CD4-positive, alpha-beta T cell (primary cell): ENCODE results near the gene RAB40C. TPM values are rescaled to one million over a fixed set of nuclear protein-coding genes. Genes with fewer than 3 reads are reported as not detected.
A peak's percentile ranks its signal among the peaks of the same experiment; 100 is the strongest.

Experiments used
- ATAC-seq: fragments of 200-7000 bp; cut with Tn5 transposase; one replicate; pipeline ENCODE4 v1.10.0; 2022; ENCODE audit warnings: mild to moderate bottlenecking; ENCODE audit not compliant: poor library complexity
- CTCF ChIA-PET: fragments of 350-600 bp; sonication (Branson Sonifier 250); formaldehyde crosslinking; loops from one replicate; lab custom pipeline; 2021; ENCODE audit warnings: antibody characterized with exemption, inconsistent platforms; lab: Charles Lee
- POLR2A ChIA-PET: fragments of 350-600 bp; sonication (Branson Sonifier 250); formaldehyde crosslinking; loops from one replicate; lab custom pipeline; 2021; ENCODE audit warnings: antibody characterized with exemption, inconsistent platforms; lab: Charles Lee
- DNase-seq, 14 experiments: peaks; one replicate each; pipeline ENCODE4 v3.0.0-alpha.2; 2013 to 2020; ENCODE audit warnings: mixed read lengths in 2 of 14
- H3K27ac ChIP-seq, 2 donors: one replicate each; pipeline versions ENCODE4 v1.5.1 to v1.7.0; 2013; ENCODE audit warnings: low read length in 2 of 2, low read depth in 1 of 2, mild to moderate bottlenecking in 1 of 2
- H3K27me3 ChIP-seq, 2 experiments: 1 replicate in 1 of 2; 2 replicates in 1 of 2; pipeline versions ENCODE4 v1.6.1 to v1.7.0; 2013; ENCODE audit warnings: low read length in 2 of 2, control low read depth in 1 of 2, mild to moderate bottlenecking in 1 of 2, moderate library complexity in 1 of 2; ENCODE audit not compliant: insufficient read depth in 2 of 2, control insufficient read depth in 1 of 2
- H3K36me3 ChIP-seq: one replicate; pipeline ENCODE4 v1.6.1; 2013; ENCODE audit warnings: low read length, control low read depth; ENCODE audit not compliant: insufficient read depth
- H3K4me1 ChIP-seq: one replicate; pipeline ENCODE4 v1.6.1; 2013; ENCODE audit warnings: low read length, control low read depth; ENCODE audit not compliant: insufficient read depth
- H3K4me3 ChIP-seq: one replicate; pipeline ENCODE4 v1.5.1; 2013; ENCODE audit warnings: mild to moderate bottlenecking, low read length, moderate library complexity
- H3K9me3 ChIP-seq, 2 experiments: 1 replicate in 1 of 2; 2 replicates in 1 of 2; pipeline versions ENCODE4 v1.6.1 to v1.7.0; 2013; ENCODE audit warnings: low read length in 2 of 2, mild to moderate bottlenecking in 2 of 2, control low read depth in 1 of 2, moderate library complexity in 1 of 2; ENCODE audit not compliant: control insufficient read depth in 1 of 2, insufficient read depth in 1 of 2
- H3K27ac Mint-ChIP-seq: one replicate; pipeline ENCODE4 v1.8.0; 2020; ENCODE audit warnings: mixed read lengths
- H3K27me3 Mint-ChIP-seq: one replicate; pipeline ENCODE4 v1.8.0; 2021; ENCODE audit warnings: mixed read lengths
- H3K36me3 Mint-ChIP-seq: one replicate; pipeline ENCODE4 v1.8.0; 2021; ENCODE audit warnings: low read depth, mixed read lengths
- H3K4me1 Mint-ChIP-seq: one replicate; pipeline ENCODE4 v1.8.0; 2021; ENCODE audit warnings: low read depth, mixed read lengths
- H3K4me3 Mint-ChIP-seq: one replicate; pipeline ENCODE4 v1.8.0; 2020; ENCODE audit warnings: mild to moderate bottlenecking, mixed read lengths
- H3K9me3 Mint-ChIP-seq: one replicate; pipeline ENCODE4 v1.8.0; 2020; ENCODE audit warnings: mixed read lengths
- intact Hi-C, 2 experiments: fragments of 100-400 bp; cut with DNase I in 1 of 2; cut with micrococcal nuclease in 1 of 2; formaldehyde crosslinking; loops; one replicate each; pipeline versions ENCODE4 v1.15.1 to v1.9.0; 2023 to 2025; cut with DNase I, micrococcal nuclease
- total RNA-seq, 174 experiments: library from RNA in 2 of 174; stranded (reverse) in 2 of 174; gene quantifications; one replicate each; pipeline ENCODE4 v1.2.3 and lab custom pipeline; 2021 to 2026
- TF ChIP-seq, protein P1 (sequence below): fragments of 200-600 bp; IDR thresholded peaks from one replicate; pipeline ENCODE4 v1.8.0; 2022; ENCODE audit warnings: antibody characterized with exemption, mild to moderate bottlenecking

RAB40C gene
- total RNA-seq, 2 experiments from 2014 or later = 8.9 to 9.5 TPM

- Mint-ChIP-seq H3K9me3 (no peaks in the 10 kb centered on the region), H3K27me3 (peaks cover 6% of the 10 kb centered on the region), H3K4me1 (peaks cover 8% of the 10 kb centered on the region), H3K4me3 (peak overlapping the region; percentile 79), H3K36me3 (peaks cover 9% of the 10 kb centered on the region), H3K27ac (peak overlapping the region; percentile 65)
- no peaks in the 10 kb centered on the region for H3K36me3 ChIP-seq
- ATAC-seq = no peak
- DNase-seq = no peak
- no peak overlapping the region for H3K4me3 ChIP-seq
- POLR2A ChIA-PET = no interaction called here
- peaks cover 0 to 10% of the 10 kb centered on the region in 2 experiments for H3K9me3 ChIP-seq
- TF ChIP-seq, protein P1, sequence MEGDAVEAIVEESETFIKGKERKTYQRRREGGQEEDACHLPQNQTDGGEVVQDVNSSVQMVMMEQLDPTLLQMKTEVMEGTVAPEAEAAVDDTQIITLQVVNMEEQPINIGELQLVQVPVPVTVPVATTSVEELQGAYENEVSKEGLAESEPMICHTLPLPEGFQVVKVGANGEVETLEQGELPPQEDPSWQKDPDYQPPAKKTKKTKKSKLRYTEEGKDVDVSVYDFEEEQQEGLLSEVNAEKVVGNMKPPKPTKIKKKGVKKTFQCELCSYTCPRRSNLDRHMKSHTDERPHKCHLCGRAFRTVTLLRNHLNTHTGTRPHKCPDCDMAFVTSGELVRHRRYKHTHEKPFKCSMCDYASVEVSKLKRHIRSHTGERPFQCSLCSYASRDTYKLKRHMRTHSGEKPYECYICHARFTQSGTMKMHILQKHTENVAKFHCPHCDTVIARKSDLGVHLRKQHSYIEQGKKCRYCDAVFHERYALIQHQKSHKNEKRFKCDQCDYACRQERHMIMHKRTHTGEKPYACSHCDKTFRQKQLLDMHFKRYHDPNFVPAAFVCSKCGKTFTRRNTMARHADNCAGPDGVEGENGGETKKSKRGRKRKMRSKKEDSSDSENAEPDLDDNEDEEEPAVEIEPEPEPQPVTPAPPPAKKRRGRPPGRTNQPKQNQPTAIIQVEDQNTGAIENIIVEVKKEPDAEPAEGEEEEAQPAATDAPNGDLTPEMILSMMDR = no peak
- intact Hi-C loops = no loop called here
- H3K27ac ChIP-seq = no peak overlapping the region
- H3K4me1 ChIP-seq = peaks cover 36% of the 10 kb centered on the region
- H3K27me3 ChIP-seq = no peaks in the 10 kb centered on the region
- CTCF ChIA-PET = no interaction called here
Measured at GRCh38 chr16:634051-634670, 44.3 kb downstream of the RAB40C start.

GRCh38 chr16:634996-635395 is 45.1 kb downstream of the RAB40C start:
- DNase-seq = no peak
- intact Hi-C loops = no loop called here
- POLR2A ChIA-PET = no interaction called here

DNA sequence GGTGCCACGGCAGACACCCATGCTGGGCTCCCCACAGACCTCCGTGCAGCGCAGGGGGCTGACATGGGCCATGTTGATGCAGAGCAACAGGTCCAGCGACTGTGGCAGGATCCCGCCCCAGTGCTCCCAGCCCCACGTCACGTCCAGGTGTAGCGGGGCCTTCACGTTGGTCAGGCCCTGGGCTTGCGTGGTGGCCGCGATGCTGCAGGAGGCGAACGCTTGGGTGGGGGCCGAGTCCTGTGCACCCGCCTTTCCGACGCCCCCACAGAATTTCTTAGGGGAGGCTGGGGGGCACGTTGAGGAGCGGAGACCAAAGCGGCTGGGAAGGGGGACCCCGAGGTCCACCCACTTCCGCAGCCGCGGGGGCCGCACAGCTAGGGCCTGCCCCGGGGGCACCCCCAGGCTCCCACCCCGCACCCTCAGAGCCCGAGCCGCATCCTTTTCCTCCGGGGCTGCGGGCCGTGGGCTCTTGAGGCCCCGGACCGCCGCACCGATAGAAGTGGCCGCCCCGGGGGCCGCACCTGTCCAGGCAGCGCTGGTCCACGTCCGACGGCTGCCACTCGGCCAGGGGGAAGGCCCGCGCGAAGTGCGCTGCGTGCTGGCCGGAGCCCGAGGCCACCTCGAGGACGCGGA is 45.8 kb downstream of the RAB40C start:
- TF ChIP-seq, protein P1 = no peak
- Mint-ChIP-seq H3K27me3 (peaks cover 6% of the 10 kb centered on the region), H3K36me3 (peaks cover 9% of the 10 kb centered on the region), H3K4me3 (peak overlapping the region; percentile 45), H3K4me1 (peaks cover 8% of the 10 kb centered on the region), H3K9me3 (no peaks in the 10 kb centered on the region), H3K27ac (peak overlapping the region; percentile 100)
- ATAC-seq (no peak), DNase-seq (peak in 2 of 14 experiments; percentile 36 to 57)
- POLR2A ChIA-PET = interaction anchor here (1.0 to 3.0 kb wide), 20 partner anchors 12 to 1571 kb away, joined by 3 to 18 read pairs (median 4); partner anchors contain the start of genes ANTKMT, CAPN15, DECR2 and FAM234A
- H3K4me3 ChIP-seq = peak overlapping the region; percentile 73
- CTCF ChIA-PET = interaction anchor here (1.3 to 1.5 kb wide), 4 partner anchors 12 to 108 kb away, joined by 3 to 6 read pairs (median 4); partner anchors contain the start of genes CAPN15 and WDR90
- intact Hi-C loops = loop anchor here (1.0 to 2.0 kb wide), 5 partner anchors 46 to 108 kb away; partner anchors contain the start of genes CAPN15 (in 1 of the 2), JMJD8 (in 1 of the 2) and PIGQ (in 1 of the 2)
- H3K36me3 ChIP-seq = no peaks in the 10 kb centered on the region
- peaks cover 37% of the 10 kb centered on the region for H3K4me1 ChIP-seq
- H3K27ac ChIP-seq = peak overlapping the region in 1 of 2 donors; percentile 82
- H3K9me3 ChIP-seq = peaks cover 0 to 10% of the 10 kb centered on the region in 2 experiments
- H3K27me3 ChIP-seq = no peaks in the 10 kb centered on the region

More at GRCh38 chr16:634996-635395, 45.1 kb downstream of the RAB40C start:
- Histone ChIP-seq H3K27me3 (no peaks in the 10 kb centered on the region), H3K36me3 (no peaks in the 10 kb centered on the region), H3K4me1 (peaks cover 36% of the 10 kb centered on the region), H3K4me3 (peak overlapping the region; percentile 73), H3K9me3 (peaks cover 0 to 10% of the 10 kb centered on the region in 2 experiments), H3K27ac (no peak overlapping the region)
- Mint-ChIP-seq H3K9me3 (no peaks in the 10 kb centered on the region), H3K27me3 (peaks cover 6% of the 10 kb centered on the region), H3K36me3 (peaks cover 9% of the 10 kb centered on the region), H3K4me3 (peak overlapping the region; percentile 81), H3K4me1 (peaks cover 8% of the 10 kb centered on the region), H3K27ac (no peak overlapping the region)
- CTCF ChIA-PET = no interaction called here
- ATAC-seq = no peak
- TF ChIP-seq, protein P1 = no peak
